PC-3 (cell line): ENCODE measurements around the gene MUTYH. TPM values are rescaled to one million over a fixed set of nuclear protein-coding genes. Genes with fewer than 3 reads are reported as not detected.
"Not testable (repeated sequence)": the region's sequence is repeated elsewhere in the genome, so short reads cannot be mapped to it uniquely, and the experiment has no call there.

ENCODE experiments used
- ATAC-seq: fragments of 200-7000 bp; cut with Tn5 transposase; 2 replicates; pipeline ENCODE4 v1.9.1; 2020; ENCODE audit warnings: mild to moderate bottlenecking, moderate library complexity
- BruUV-seq: library from RNA; stranded (reverse); fragments of 400-500 nt; replicated peaks from 2 replicates; lab custom pipeline; 2021; lab: Mats Ljungman, UMichigan
- CTCF ChIA-PET: fragments of 300-600 bp; sonication (Branson Sonifier 250); formaldehyde crosslinking; loops from one replicate; lab custom pipeline; 2022; ENCODE audit warnings: antibody characterized with exemption; lab: Charles Lee
- POLR2A ChIA-PET: fragments of 300-600 bp; sonication (Branson Sonifier 250); formaldehyde crosslinking; loops from one replicate; lab custom pipeline; 2022; ENCODE audit warnings: antibody characterized with exemption; ENCODE audit not compliant: unreplicated experiment; lab: Charles Lee
- DNase-seq: peaks from one replicate; pipeline ENCODE4 v3.0.0-alpha.2; 2015
- H2AFZ ChIP-seq: fragments of 300-600 bp; sonication (generic); 2 replicates; pipeline ENCODE4 v1.6.0; 2016; ENCODE audit warnings: antibody characterized with exemption, low read length
- H3F3A ChIP-seq: fragments of 300-600 bp; sonication (generic); one replicate; pipeline ENCODE4 v1.6.0; 2017; ENCODE audit warnings: antibody characterized with exemption, low read length, control low read depth, mild to moderate bottlenecking; ENCODE audit not compliant: unreplicated experiment
- H3K27ac ChIP-seq: fragments of 300-600 bp; sonication (generic); 2 replicates; pipeline ENCODE4 v1.5.1; 2016; ENCODE audit warnings: mild to moderate bottlenecking, low read length
- H3K27me3 ChIP-seq: fragments of 300-600 bp; sonication (generic); 2 replicates; pipeline ENCODE4 v1.6.1; 2016; ENCODE audit warnings: low read length, mixed read lengths
- H3K36me3 ChIP-seq: fragments of 300-600 bp; sonication (generic); 2 replicates; pipeline ENCODE4 v1.6.1; 2016; ENCODE audit warnings: low read depth, mixed run types, low read length, mixed read lengths
- H3K4me1 ChIP-seq: fragments of 300-600 bp; sonication (generic); 2 replicates; pipeline ENCODE4 v1.5.1; 2016; ENCODE audit warnings: low read length; ENCODE audit not compliant: insufficient read depth
- H3K4me2 ChIP-seq: fragments of 300-600 bp; sonication (generic); 2 replicates; pipeline ENCODE4 v1.6.0; 2016; ENCODE audit warnings: low read length
- H3K4me3 ChIP-seq: fragments of 300-600 bp; sonication (generic); 2 replicates; pipeline ENCODE4 v1.5.1; 2016; ENCODE audit warnings: mild to moderate bottlenecking, low read length, mixed read lengths
- H3K79me2 ChIP-seq: fragments of 300-600 bp; sonication (generic); 2 replicates; pipeline ENCODE4 v1.6.1; 2017; ENCODE audit warnings: low read length, mixed read lengths
- H3K9ac ChIP-seq: fragments of 300-600 bp; sonication (generic); 2 replicates; pipeline ENCODE4 v1.6.0; 2016; ENCODE audit warnings: mild to moderate bottlenecking, low read length
- H3K9me2 ChIP-seq: fragments of 300-600 bp; sonication (generic); replicated peaks from 2 replicates; pipeline ENCODE4 v1.6.1; 2016; ENCODE audit warnings: mixed run types, low read length, mixed read lengths
- H3K9me3 ChIP-seq: fragments of 300-600 bp; sonication (generic); 2 replicates; pipeline ENCODE4 v1.6.1; 2016; ENCODE audit warnings: low read length, mixed read lengths
- H4K20me1 ChIP-seq: fragments of 300-600 bp; sonication (generic); 2 replicates; pipeline ENCODE4 v1.6.1; 2016; ENCODE audit warnings: low read length, mixed read lengths
- EZH2 ChIP-seq: fragments of 300-600 bp; sonication (generic); IDR thresholded peaks from one replicate; pipeline ENCODE4 v1.6.1; 2017; ENCODE audit warnings: antibody characterized with exemption, mild to moderate bottlenecking, low read length; ENCODE audit not compliant: unreplicated experiment
- EZH2phosphoT487 ChIP-seq: fragments of 300-600 bp; sonication (generic); IDR thresholded peaks from 2 replicates; pipeline ENCODE4 v1.6.1; 2018; ENCODE audit warnings: mild to moderate bottlenecking, antibody characterized with exemption, low read length, borderline replicate concordance
- intact Hi-C: fragments of 100-400 bp; cut with micrococcal nuclease; formaldehyde crosslinking; loops from 2 replicates; pipeline ENCODE4 v1.9.0; 2023
- total RNA-seq: library from RNA; depleted of rRNA; stranded (reverse); fragments of >200 nt; gene quantifications from 2 replicates; pipeline ENCODE4 v1.2.3, GENCODE V29; 2014
- TF ChIP-seq, protein P1 (sequence below): fragments of 300-600 bp; sonication (generic); conservative IDR thresholded peaks from 2 replicates; pipeline ENCODE4 v1.5.1; 2017; ENCODE audit warnings: antibody characterized with exemption, low read depth, mild to moderate bottlenecking, low read length

Gene MUTYH
- total RNA-seq, 1 experiment from 2014 or later = 22.8 TPM

- Histone ChIP-seq H3K4me2 (no peak overlapping the region), H3K27me3 (no peaks in the 10 kb centered on the region), H3K27ac (no peak overlapping the region), H3K4me3 (no peak overlapping the region), H4K20me1 (no peaks in the 10 kb centered on the region), H3K36me3 (no peaks in the 10 kb centered on the region), H3K9ac (no peak overlapping the region), H3K4me1 (no peaks in the 10 kb centered on the region), H3F3A (no peaks in the 10 kb centered on the region), H3K79me2 (no peaks in the 10 kb centered on the region), H3K9me2 (no peaks in the 10 kb centered on the region), H2AFZ (no peak overlapping the region), H3K9me3 (no peaks in the 10 kb centered on the region)
- BruUV-seq = no TSS peak
- DNase-seq (no peak), ATAC-seq (no peak)
- intact Hi-C loops = no loop called here
- ChIA-PET POLR2A (no interaction called here), CTCF (no interaction called here)
- TF ChIP-seq, protein P1, sequence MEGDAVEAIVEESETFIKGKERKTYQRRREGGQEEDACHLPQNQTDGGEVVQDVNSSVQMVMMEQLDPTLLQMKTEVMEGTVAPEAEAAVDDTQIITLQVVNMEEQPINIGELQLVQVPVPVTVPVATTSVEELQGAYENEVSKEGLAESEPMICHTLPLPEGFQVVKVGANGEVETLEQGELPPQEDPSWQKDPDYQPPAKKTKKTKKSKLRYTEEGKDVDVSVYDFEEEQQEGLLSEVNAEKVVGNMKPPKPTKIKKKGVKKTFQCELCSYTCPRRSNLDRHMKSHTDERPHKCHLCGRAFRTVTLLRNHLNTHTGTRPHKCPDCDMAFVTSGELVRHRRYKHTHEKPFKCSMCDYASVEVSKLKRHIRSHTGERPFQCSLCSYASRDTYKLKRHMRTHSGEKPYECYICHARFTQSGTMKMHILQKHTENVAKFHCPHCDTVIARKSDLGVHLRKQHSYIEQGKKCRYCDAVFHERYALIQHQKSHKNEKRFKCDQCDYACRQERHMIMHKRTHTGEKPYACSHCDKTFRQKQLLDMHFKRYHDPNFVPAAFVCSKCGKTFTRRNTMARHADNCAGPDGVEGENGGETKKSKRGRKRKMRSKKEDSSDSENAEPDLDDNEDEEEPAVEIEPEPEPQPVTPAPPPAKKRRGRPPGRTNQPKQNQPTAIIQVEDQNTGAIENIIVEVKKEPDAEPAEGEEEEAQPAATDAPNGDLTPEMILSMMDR = no peak
- no peak for TF ChIP-seq EZH2phosphoT487
- no peak for TF ChIP-seq EZH2
Measured at GRCh38 chr1:45291716-45292115, 48.5 kb downstream of the MUTYH start.

DNA sequence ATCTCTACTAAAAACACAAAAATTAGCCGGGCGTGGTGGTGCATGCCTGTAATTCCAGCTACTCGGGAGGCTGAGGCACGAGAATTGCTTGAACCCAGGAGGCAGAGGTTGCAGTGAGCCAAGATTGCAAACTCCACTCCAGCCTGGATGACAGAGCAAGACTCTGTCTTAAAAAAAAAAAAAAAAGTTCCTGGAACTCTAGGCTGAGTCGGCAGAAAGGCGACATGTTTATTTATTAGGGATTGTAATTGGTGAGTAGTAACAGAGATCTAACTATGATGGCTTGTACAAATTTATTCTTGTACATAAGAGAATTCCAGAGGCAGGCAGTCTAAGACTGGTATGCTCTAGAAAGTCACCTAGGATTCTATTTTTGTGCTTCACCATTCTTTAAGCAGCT is 49.2 kb downstream of the MUTYH start:
- H4K20me1 ChIP-seq, POLR2A ChIA-PET, H3K4me1 ChIP-seq, intact Hi-C loops, DNase-seq, H3K9ac ChIP-seq, CTCF ChIA-PET, H2AFZ ChIP-seq, H3K36me3 ChIP-seq, H3K9me2 ChIP-seq, H3F3A ChIP-seq, BruUV-seq, H3K4me2 ChIP-seq, H3K4me3 ChIP-seq, ATAC-seq, H3K9me3 ChIP-seq, H3K79me2 ChIP-seq, H3K27me3 ChIP-seq, H3K27ac ChIP-seq: not testable (repeated sequence)

- intact Hi-C loops, ATAC-seq, BruUV-seq, H2AFZ ChIP-seq, H3K4me1 ChIP-seq, H3K79me2 ChIP-seq, H3K27me3 ChIP-seq, H3K27ac ChIP-seq, POLR2A ChIA-PET, H3K9me3 ChIP-seq, DNase-seq, H3K9ac ChIP-seq, H3F3A ChIP-seq, CTCF ChIA-PET, H3K4me2 ChIP-seq, H3K9me2 ChIP-seq, H3K36me3 ChIP-seq, H4K20me1 ChIP-seq, H3K4me3 ChIP-seq: not testable (repeated sequence)
Measured at GRCh38 chr1:45286521-45286920, 53.7 kb downstream of the MUTYH start.

- CTCF ChIA-PET, BruUV-seq, H2AFZ ChIP-seq, H3K4me1 ChIP-seq, ATAC-seq, H3K36me3 ChIP-seq, H3K27me3 ChIP-seq, H3K27ac ChIP-seq, H3K4me3 ChIP-seq, intact Hi-C loops, H3K4me2 ChIP-seq, H3K9ac ChIP-seq, H3K79me2 ChIP-seq, POLR2A ChIA-PET, H4K20me1 ChIP-seq, H3K9me2 ChIP-seq, H3F3A ChIP-seq, H3K9me3 ChIP-seq, DNase-seq: not testable (repeated sequence)
Measured at GRCh38 chr1:45284858-45285257, 55.4 kb downstream of the MUTYH start.
